Renal pelvis (tissue), 4 donors: ENCODE results near the gene AFTPH. TPM values are rescaled to one million over a fixed set of nuclear protein-coding genes. Genes with fewer than 3 reads are reported as not detected.

Source experiments
- DNase-seq: peaks from one replicate; pipeline ENCODE4 v3.0.0-alpha.2; 2013
- polyA plus RNA-seq, 3 donors: library from polyadenylated mRNA; unstranded; fragments of 120-200 nt; gene quantifications; one replicate each; pipeline ENCODE4 v1.2.1, GENCODE V29; 2013; ENCODE audit not compliant: insufficient read length in 3 of 3

Gene AFTPH
- polyA plus RNA-seq, 3 donors: 61.6 to 83.2 (median 62.6) TPM

DNA sequence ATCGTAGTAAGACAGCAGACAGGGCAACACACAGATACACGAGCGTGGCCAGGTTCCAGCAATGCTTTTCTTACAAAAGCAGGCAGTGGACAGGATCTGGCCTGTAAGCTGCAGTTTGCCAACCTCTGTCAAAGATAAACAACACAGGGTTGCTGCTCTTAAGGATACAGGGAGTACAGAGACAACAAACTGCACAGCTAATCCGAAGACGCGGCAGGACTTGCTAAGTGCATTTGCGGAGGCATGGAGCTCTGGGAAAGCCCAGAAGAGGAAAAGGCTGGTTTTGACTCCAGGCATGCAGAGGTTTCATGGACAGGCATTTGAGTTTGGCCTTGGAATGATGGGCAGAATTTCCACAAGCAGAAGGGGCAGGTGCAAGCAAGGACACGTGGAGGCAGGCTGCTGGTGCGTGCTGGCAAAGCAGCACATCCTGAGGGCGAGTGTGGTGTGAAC is 105.2 kb downstream of the AFTPH start:
- DNase-seq: no peak

DNA sequence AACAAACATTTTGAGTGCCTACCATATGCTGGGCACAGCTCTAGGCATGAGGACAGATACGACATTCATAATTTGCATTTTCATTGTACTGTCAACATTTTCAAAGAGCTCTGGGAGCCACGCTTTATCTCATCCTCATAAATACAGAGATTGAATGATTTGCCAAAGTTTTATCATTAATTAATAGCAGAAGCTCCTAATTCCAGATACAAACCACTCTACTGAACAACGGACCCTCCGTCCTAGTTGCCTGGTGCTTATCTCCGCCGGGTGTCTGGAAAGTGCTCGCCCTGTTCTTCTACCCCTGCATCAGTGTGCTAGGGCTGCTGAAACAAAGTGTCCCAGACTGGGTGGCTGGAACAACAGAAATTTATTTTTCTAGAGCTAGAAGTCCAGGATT is 105.7 kb downstream of the AFTPH start:
- DNase-seq: no peak

DNA sequence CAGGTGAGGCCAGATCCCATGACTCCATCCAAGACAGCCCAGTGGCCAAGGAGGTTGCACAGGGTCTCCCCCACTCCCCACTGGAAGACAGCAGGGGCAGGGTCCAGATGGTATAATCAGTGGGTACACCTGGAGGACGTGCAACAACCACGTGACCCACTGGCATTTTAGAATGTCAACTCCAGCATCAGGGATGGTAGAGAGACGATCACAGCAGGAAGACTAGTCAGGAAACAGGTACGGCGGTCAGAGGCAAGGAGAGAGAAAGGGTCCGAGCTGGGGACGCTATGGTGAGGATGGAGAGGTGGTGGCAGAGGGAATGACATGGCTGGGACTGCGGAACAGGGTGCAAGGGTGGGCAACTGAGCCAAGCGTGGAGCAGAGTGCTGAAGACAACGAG is 106.6 kb downstream of the AFTPH start:
- no peak for DNase-seq

DNA sequence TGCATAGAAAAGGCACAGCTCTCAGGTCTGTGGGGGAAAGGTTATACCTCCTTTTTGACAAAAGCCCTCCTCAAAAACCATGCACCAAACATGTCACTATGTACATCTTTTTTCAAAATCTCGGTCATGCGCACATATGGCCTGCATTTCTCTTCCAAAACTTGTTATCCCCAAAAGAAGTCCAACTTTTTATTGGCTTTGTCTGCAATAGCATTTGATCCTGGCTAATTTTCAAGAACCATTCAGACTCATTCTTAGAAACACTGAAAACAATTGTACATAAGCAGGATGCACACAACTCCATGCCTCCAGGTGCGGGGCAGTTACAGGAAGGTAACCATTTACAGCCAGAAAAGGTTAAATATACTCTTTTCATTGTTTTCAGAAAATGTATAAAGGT is 107.6 kb downstream of the AFTPH start:
- DNase-seq: no peak

DNA sequence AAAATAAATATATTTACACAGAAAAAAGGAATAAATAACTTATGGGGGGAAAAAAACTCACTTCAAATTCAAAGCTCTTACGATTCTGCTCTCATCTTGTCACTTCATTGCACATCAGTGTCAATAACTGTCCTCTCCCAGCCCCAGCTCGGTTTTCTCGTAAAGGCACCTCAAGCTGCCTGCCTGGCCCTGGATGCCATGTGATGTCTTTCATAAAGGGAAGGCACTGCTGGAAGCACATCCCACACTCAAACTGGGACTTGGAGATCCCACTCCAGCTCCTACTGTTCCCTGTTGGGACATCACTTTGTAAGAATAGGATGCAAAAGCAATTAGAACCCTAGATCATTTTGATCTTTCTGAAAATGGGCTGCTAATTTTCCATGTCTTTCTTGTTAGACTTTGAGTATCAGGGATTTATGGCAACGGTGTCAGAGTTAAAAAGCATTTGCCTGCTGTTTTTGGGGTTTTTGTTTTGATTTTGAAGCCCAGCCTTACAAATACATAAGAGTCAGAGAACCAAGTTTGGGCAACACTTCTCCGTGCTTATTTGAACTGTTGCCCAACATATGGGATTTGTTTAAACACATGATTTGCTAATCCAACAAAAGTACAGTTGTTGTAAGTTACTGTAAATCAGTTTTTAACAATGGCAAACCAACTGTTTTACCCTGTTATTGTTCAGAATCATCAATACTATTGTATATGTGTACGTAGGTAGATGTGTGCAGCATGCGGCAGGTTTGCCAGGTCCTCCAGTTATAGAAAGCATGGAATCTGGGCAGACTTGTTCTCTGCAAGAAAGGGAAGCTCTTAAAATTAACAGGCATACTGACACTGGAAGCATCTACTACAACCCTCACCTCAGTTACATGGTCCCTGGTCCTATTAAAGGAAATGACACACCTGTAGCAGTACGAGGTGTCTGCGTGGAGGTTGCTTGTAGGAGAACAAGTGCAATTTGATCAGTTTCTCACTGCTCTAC is 109.0 kb downstream of the AFTPH start:
- no peak for DNase-seq

DNA sequence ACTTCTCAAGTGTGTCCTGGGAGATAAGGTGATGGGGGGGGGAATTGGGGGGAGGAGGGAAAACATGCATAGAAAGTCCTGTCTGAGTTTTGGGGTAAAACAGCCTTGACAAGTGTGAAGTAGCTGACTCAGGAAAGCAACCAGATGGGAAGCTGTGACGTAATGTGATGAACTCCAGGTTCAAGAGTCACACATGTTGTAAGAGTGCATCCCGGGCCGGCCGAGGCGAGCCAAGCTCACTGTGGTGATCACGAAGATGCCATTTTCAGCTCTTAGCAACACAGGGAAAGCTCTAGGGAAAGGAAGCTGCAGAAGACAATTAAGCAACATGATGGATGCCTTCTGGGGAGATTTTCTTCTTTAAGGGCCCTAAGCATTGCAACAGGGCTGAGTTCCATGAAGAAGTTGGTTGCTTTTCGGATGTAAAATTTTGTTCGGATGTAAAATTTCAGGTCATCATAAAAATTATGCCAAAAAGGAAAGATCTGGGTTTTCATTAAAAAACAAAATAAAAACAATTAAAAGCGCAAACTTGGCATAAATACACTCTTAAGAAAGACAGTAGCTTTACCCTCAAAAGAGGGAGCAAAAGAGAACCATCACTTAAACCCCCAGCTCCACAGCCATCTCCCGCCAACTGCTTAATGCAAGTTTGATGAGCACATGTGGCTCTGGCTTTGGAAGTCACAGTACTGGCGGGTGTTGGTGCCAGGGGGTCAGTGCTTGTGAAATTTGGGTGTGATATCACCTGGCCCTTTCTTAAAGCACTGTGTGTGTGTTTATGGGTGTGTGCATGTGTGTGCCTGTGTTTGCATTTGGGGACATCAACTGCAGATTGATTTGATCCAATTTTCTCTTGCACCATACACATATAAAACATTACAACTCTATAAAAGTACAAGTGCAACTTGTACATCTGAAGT is 110.5 kb downstream of the AFTPH start:
- no peak for DNase-seq

DNA sequence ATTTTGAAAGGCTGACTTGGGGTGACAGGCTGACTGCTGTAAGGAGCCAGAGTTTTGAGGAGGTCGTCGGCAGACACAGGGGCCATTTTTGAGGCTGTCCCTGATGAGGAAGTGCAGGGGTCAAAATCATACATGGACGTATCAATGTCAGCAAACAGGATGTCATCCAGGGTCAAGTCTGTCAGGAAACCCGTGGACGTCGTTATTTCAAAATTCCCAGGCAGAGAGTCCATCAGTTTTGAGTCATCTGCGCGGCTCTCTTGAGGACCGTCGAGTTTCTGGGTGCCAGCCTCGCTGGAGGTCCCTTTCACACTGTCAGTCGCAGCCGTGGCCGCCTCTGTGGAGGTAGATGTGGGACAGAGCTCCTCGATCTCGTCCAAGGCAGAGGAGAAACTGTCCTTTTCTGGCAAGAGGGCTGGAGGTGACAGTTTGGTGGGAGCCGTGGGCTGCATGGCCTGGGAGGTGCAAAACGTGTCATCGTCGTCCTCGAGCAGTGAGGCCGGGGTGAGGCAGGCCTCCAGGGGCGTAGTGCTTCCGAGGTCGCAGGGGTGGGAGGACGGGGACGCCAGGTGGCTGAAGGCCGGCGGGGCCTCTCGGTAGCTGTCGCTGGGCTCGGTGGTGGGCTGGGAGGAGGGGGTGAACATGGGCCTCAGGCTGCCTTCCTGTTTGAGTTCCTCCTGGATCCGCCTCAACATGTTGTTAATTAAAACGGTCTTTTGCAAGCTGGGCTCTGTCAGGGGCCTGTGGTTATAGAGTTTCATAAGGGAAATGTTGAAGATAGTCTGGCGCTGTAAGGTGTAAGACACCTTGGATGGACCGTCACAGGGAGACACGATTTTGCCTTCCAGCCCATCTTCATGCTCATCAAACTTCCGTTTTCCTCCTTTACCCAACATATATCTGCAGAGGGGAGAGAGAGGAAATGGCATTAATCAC is 112.1 kb downstream of the AFTPH start:
- no peak for DNase-seq

DNA sequence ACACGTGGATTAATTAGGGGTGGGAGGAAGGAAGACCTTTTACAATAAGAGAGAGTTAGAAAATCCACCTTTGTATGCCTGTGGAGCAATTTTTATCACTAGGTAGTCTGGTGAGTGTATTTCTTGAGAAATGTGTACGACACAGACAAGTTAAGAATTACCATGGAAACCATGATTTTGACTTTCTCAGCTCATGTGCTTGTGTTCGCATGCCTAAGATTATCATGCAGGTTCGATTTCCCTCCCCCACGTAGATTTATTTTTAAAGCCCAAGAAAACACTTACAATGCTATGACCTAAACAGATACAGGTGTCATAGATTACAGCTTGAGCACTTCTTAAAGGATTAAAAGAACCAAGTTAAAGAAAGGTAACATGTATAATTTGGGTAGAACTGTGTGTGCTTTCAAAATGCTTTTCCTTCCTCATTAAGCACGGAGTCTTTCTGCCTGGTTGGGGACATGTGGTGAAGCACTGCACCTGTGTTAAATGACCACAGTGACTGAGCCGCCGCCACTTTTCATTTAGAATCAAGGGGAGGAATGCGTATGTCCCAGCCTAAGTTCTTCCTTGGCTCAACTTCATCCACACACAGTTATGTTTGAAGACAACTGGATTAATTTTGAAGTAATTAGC is 113.0 kb downstream of the AFTPH start:
- no peak for DNase-seq

DNA sequence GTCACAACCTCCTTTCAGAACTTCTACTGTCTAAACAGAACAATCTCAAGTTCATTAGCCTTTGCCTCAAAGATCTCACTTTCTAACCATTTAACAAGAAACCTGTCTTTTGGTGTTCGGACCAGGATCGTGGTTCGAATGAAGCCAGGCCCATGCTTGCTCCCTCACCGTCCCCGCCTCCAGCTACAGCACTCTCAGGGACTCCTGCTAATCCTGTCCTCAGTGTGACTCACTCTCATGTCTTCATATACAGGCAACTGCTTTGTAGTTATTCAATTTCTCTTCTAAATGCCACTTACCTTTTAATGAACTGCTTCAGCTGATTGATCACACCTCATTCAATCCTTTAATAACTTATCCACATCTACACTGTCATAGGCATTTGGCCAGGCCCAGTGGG is 113.8 kb downstream of the AFTPH start:
- no peak for DNase-seq

DNA sequence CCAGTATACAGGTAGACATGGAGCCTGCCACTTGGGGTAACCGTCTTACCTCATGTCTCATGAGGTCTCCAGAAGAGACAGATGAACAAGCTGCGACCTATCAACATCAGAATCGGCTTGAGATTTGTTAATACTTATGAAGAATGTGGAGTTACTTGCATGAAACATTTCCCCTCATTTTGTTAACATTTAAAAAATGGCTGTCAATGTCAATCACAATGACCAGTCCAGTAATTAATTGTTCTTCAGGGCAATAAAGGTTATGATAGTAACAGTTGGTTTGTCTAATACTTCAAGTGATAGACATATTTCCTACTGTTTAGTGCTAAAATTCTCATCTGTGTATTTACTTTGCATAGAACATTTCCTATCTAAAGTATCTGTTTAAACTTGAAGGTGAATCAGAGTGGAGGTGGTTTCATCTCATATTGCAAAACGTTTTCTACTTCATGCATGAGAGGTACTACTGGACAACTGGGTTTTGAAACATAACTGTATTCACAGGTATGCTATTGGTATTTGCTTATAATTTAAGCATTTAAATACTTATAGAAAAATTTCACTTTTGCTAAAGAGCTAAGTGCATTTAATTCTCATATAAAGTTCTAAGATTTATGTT is 114.5 kb downstream of the AFTPH start:
- no peak for DNase-seq

DNA sequence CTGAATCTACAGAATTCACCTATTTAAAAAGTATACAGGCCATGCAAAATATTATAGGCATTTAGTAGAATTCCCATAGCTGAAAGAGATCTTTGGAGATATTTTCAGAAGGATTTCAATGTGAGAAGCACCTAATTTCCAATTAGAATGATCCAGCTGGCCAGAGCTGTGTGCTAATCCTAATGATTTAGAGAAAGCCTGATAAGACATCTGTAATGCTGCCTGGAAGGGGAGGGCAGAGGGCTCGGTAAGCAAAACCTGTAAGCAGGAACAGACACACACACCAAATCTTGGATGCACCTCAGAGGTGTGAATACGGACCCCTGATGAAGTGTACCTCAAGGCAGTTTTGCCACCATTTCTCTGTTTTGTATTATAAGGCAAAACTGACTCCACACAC is 115.6 kb downstream of the AFTPH start:
- no peak for DNase-seq

DNA sequence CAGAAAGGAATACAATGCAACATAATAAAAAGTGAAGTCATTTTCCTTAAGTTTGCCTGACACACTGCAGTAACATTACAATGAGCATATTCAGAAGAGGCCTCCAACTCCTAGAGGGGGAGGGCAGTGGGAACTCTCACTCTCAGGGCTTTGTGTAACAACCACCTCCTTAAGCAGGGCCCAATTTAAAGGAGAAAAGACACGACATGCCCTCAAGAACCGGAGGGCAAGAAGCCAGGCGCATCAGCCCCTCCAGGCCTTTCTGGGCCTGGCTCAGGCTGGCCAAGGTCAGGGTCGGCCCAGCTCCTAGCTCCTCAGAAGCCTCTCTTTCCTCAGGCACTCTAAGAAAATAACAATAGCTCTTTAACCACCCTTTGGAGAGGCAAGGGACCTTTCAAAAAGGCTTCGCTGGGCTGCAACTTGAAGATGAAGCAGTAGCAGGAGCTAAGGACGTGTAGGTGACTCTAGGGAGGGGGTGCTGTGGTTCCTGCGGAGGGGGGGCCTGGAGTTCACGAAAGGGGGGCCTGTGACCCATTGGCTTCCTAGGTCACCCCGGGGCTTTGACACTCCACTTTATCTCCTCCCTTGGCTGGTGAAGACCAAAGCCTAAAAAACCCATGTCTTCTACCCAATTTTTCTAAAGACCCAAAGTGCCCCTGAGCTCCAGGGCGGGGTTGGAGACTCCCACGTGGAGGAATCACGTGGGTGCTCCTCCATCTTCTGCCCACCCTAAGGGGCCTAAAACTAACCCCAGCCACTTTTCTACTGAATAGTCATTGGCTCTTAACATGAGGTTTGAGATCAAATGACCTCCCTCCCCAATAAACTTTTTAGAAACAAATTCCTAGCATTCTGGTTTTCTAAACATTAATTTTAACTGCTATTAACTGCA is 116.3 kb downstream of the AFTPH start:
- DNase-seq: no peak

DNA sequence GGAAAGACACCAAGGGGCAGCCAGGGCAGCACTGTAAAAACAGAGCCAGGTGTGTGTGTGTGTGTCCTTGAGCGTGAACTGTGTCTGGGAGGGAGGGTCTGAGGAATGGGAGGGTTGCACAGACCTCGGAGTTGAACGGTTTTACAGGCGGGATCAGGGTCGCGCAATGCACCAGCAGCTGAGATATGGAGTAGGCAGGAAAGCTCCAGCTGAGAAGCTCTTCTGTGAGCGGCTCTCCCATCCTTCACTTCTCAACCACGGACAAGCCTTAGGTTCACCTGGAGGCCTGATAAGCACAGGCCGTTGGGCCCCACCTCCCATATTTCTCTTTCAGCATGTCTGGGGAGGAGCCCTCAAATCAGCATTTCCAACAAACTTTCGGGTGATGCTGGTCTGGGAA is 117.5 kb downstream of the AFTPH start:
- no peak for DNase-seq

Other genes starting within 250 kb of the AFTPH start
- 10 to 100 TPM; 32.5 to 35.7 (median 34.6) TPM for gene LGALSL, start 70.2 kb upstream of the AFTPH start, polyA plus RNA-seq
- 10 to 100 TPM; 22.5 to 23.9 (median 23.5) TPM for gene SERTAD2, start 129.6 kb downstream of the AFTPH start, polyA plus RNA-seq